GM06990 (cell line): ENCODE results near the gene CDH4.

Experiments
- DNase-seq: peaks from one replicate; pipeline ENCODE4 v3.0.0-alpha.2; 2011; ENCODE audit not compliant: insufficient read length; ENCODE audit errors: extremely low read depth
- H3K27me3 ChIP-seq: replicated peaks from 2 replicates; pipeline ENCODE4 v1.6.0; 2011; ENCODE audit warnings: low read length; ENCODE audit not compliant: control insufficient read depth, insufficient read depth
- H3K36me3 ChIP-seq: 2 replicates; pipeline ENCODE4 v1.5.1; 2011; ENCODE audit warnings: low read length; ENCODE audit not compliant: control insufficient read depth, insufficient read depth
- H3K4me3 ChIP-seq: replicated peaks from 2 replicates; pipeline ENCODE4 v1.5.1; 2011; ENCODE audit warnings: low read depth, mild to moderate bottlenecking, control low read depth, low read length
- TF ChIP-seq, protein P1 (sequence below): IDR thresholded peaks from 2 replicates; pipeline ENCODE4 v1.5.1; 2011; ENCODE audit warnings: low read length, control low read depth, mild to moderate bottlenecking, inconsistent platforms; ENCODE audit not compliant: insufficient read depth, poor library complexity, severe bottlenecking

Gene CDH4

DNA sequence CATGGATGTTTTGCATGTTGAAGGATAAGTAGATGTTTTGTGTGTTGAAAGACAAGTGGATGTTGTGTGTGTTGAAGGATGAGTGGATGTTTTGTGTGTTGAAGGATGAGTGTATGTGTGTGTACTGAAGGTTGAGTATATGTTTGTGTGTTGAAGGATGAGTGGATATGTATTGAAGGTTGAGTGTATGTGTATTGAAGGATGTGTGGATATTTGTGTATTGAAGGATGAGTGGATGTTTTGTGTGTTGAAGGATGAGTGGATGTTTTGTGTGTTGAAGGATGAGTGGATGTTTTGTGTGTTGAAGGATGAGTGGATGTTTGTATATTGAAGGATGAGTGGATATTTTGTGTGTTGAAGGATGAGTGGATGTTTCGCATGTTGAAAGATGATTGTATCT lies 325.0 kb downstream of the CDH4 start:
- TF ChIP-seq, protein P1, sequence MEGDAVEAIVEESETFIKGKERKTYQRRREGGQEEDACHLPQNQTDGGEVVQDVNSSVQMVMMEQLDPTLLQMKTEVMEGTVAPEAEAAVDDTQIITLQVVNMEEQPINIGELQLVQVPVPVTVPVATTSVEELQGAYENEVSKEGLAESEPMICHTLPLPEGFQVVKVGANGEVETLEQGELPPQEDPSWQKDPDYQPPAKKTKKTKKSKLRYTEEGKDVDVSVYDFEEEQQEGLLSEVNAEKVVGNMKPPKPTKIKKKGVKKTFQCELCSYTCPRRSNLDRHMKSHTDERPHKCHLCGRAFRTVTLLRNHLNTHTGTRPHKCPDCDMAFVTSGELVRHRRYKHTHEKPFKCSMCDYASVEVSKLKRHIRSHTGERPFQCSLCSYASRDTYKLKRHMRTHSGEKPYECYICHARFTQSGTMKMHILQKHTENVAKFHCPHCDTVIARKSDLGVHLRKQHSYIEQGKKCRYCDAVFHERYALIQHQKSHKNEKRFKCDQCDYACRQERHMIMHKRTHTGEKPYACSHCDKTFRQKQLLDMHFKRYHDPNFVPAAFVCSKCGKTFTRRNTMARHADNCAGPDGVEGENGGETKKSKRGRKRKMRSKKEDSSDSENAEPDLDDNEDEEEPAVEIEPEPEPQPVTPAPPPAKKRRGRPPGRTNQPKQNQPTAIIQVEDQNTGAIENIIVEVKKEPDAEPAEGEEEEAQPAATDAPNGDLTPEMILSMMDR: no peak
- Histone ChIP-seq H3K4me3 (no peak overlapping the region), H3K27me3 (no peaks in the 10 kb centered on the region), H3K36me3 (no peaks in the 10 kb centered on the region)
- DNase-seq: no peak

DNA sequence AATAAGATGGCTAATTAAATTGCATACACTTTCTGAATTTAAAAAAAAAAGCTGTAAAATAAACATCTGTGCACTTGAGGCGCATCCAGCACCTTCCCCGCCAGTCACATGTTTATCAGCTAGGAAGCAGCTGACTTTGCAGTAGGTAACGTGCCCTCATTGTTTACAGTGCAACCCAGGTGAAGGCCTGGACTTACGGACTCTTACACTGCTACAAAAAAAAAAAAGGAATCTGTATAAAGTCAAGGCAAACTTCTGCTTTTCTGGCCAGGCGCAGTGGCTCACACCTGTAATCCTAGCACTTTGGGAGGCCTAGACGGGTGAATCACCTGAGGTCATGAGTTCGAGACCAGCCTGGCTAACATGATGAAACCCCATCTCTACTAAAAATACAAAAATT lies 327.8 kb downstream of the CDH4 start:
- DNase-seq: no peak
- no peaks in the 10 kb centered on the region for H3K36me3 ChIP-seq
- H3K4me3 ChIP-seq: no peak overlapping the region
- H3K27me3 ChIP-seq: no peaks in the 10 kb centered on the region
- TF ChIP-seq, protein P1: no peak

DNA sequence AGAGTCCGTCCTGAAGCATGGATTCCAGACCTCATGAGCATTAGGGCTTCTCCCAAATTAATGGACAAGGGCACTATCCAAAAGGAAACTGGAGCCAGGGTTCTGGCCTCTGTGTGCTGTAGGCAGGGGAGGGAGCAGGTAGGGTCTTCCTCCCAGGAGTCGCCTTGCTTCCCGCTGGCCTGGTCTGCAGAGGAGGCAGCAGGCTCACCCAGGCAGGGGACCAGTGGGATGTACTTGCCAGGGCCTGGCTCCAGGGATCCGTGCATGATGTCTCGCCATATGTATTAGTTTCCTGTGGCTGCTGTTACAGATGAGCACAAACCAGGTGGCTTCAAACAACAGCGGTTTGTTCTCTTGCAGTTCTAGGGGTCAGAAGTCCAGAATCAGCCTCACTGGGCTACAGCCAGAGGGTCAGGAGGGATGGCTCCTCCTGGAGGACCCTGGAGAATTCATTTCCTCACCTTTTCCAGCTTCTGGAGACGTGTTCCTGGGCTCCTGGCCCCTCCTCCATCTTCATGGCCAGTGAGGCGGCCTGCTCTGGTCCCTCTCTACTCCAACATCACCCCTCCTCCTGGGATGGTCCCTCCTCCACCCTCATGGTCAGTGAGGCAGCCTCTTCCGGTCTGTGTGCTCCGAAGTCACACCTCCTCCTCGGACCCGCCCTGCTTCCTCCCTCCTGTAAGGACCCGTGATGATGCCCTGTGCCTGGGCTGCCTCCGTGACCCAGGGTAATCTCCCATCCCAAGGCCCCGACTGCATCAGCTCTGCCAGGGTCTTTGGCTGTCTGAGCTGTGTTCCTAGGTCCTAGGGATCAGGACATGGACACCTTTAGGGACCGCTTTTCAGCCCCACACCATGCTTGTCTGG lies 329.1 kb downstream of the CDH4 start:
- H3K4me3 ChIP-seq: no peak overlapping the region

DNA sequence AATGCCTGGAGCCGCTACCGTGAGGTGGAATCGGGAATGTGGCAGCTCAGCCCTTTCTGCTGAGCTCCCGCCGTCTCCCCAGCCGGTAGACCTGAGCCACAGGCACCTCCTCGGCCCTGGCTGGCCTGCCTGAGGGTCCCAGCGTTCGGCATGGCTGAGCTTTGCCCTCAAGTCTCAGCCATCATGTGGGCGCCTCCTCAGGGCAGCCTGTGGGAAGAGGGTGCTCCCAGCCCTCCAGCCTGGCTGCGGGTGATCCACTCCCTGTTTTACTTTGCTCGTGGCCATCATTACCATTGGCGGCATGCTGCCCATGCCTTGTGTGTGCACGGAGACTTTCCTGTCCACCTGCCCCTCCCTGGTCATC lies 329.7 kb downstream of the CDH4 start:
- no peak for DNase-seq
- TF ChIP-seq, protein P1: no peak
- Histone ChIP-seq H3K27me3 (no peaks in the 10 kb centered on the region), H3K36me3 (no peaks in the 10 kb centered on the region), H3K4me3 (no peak overlapping the region)

More for the DNA sequence above, 329.1 kb downstream of the CDH4 start:
- no peaks in the 10 kb centered on the region for H3K27me3 ChIP-seq
- TF ChIP-seq, protein P1: no peak
- H3K36me3 ChIP-seq: no peaks in the 10 kb centered on the region
- no peak for DNase-seq

DNA sequence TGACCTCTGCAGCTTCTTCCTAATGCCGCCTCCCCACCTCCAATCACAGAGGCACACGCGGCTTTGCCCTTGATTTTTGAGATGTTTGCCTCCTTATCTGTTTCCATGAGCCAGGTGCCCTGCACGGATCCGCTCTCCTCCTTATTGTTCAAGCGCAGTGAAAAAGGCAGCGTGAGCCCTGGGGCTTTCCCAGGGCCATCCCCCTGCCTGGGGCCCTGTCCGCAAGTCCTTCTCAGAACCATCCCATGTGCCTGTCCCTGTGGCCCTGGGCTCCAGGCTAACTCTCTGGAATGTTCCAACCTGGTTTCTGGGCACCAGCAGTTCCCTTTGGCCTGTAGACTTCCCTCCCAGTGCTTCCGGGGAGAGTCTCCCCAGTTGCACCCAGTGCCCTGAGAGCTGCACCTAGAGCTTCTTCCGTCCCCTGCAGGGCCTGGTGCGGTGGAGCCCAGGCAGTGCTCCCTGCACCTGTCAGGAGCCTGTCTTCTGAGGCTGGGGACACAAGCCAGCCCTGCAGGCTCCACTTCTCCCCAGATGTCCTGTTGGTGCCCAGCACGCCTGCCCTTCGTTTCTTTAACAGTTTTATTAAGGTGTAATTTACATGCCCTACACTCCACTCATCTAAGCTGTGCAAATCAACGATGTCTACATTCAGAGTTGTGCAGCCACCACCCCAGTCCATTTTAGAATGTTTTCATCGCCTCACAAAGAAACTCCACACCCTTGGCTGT lies 330.3 kb downstream of the CDH4 start:
- DNase-seq: no peak
- no peaks in the 10 kb centered on the region for H3K36me3 ChIP-seq
- TF ChIP-seq, protein P1: no peak
- no peaks in the 10 kb centered on the region for H3K27me3 ChIP-seq
- H3K4me3 ChIP-seq: no peak overlapping the region
